Adrenal gland (tissue), 12 donors: ENCODE results near the gene LRRC1. TPM values are rescaled to one million over a fixed set of nuclear protein-coding genes. Genes with fewer than 3 reads are reported as not detected.

ENCODE experiments used
- DNase-seq, 7 donors: peaks; one replicate each; pipeline ENCODE4 v3.0.0-alpha.2; 2019 to 2020
- H3K27ac ChIP-seq, 5 donors: fragments of 200-600 bp; sonication (generic) in 4 of 5; 1 replicate in 3 of 5; 2 replicates in 2 of 5; pipeline versions ENCODE4 v1.5.1 to v1.8.0; 2016 to 2020; ENCODE audit warnings: mild to moderate bottlenecking in 1 of 5
- H3K27me3 ChIP-seq: fragments of 200-600 bp; 2 replicates; pipeline ENCODE4 v1.8.0; 2021
- H3K36me3 ChIP-seq, 2 donors: fragments of 200-600 bp; replicated peaks in 1 of 2; 1 replicate in 1 of 2; 2 replicates in 1 of 2; pipeline versions ENCODE4 v1.5.1 to v1.8.0; 2018 to 2022
- H3K4me1 ChIP-seq, 2 donors: fragments of 200-600 bp; replicated peaks in 1 of 2; 1 replicate in 1 of 2; 2 replicates in 1 of 2; pipeline versions ENCODE4 v1.5.1 to v1.8.0; 2018 to 2021
- H3K4me3 ChIP-seq, 4 donors: fragments of 200-600 bp; sonication (generic) in 3 of 4; one replicate each; pipeline ENCODE4 v1.5.1; 2016 to 2018
- H3K9me3 ChIP-seq, 3 donors: fragments of 200-600 bp; sonication (generic) in 1 of 3; replicated peaks in 1 of 3; 1 replicate in 2 of 3; 2 replicates in 1 of 3; pipeline versions ENCODE4 v1.5.1 to v1.8.0; 2016 to 2021
- POLR2A ChIP-seq, 2 donors: fragments of 450-650 bp; IDR thresholded peaks; one replicate each; pipeline ENCODE4 v1.6.1; 2017; ENCODE audit warnings: antibody characterized with exemption in 2 of 2, mild to moderate bottlenecking in 2 of 2, moderate library complexity in 1 of 2
- WGBS, 4 donors: extraction: QIAGEN DNeasy Blood & Tissue Kit in 2 of 4; methylation state at CpG; one replicate each; pipeline versions ENCODE4 v1.1.5 to v1.1.7; 2013 to 2017; 5-methylcytosine and 5-hydroxymethylcytosine counted together
- intact Hi-C, 2 donors: fragments of 100-400 bp; cut with DNase I; formaldehyde crosslinking; loops; one replicate each; pipeline versions ENCODE4 v1.14.1 to v1.15.0; 2022 to 2023
- polyA plus RNA-seq, 3 donors: library from polyadenylated mRNA; stranded (reverse); fragments of 200-250 nt in 2 of 3; fragments of 350-450 nt in 1 of 3; fragmentation: Illumina TruSeq in 1 of 3; extraction: RNeasy Lipid Tissue Mini Kit (QIAGEN cat#74804) in 1 of 3; gene quantifications; one replicate each; pipeline ENCODE4 v1.2.3, GENCODE V29; 2013 to 2014
- total RNA-seq, 9 donors: library from RNA; depleted of rRNA in 4 of 9; stranded (reverse); fragments of >200 nt in 4 of 9; fragments of 120-200 nt in 1 of 9; fragmentation: NEBNext Ultra II Directional in 1 of 9; extraction: Animal tissue kit (Norgen Biotek cat#: 25700) in 1 of 9; gene quantifications; one replicate each; pipeline versions ENCODE4 v1.1.0 to v1.2.4, GENCODE V29; 2013 to 2023
- TF ChIP-seq, protein P1 (sequence below), 6 experiments: fragments of 450-650 bp in 4 of 6; fragments of 200-600 bp in 2 of 6; sonication (generic) in 1 of 6; IDR thresholded peaks; 1 replicate in 5 of 6; 2 replicates in 1 of 6; pipeline versions ENCODE4 v1.5.1 to v1.8.0; 2016 to 2021; ENCODE audit warnings: antibody characterized with exemption in 6 of 6, mild to moderate bottlenecking in 2 of 6, moderate library complexity in 1 of 6
- donor health status: healthy with polysubstance abuse.
- donor health status: Bipolar disorder and iron deficiency.
- donor health status: DM: yes; HTN: yes; CAD: no.
- donor health status: DM: no; HTN: no; CAD: no.
- donor health status: DM: no; HTN: no; CAD: no.
- donor health status: DM: yes; HTN: yes; CAD: no.

The LRRC1 gene
- total and polyA plus RNA-seq, 12 donors = 2.1 to 7.8 (median 4.5) TPM

DNA sequence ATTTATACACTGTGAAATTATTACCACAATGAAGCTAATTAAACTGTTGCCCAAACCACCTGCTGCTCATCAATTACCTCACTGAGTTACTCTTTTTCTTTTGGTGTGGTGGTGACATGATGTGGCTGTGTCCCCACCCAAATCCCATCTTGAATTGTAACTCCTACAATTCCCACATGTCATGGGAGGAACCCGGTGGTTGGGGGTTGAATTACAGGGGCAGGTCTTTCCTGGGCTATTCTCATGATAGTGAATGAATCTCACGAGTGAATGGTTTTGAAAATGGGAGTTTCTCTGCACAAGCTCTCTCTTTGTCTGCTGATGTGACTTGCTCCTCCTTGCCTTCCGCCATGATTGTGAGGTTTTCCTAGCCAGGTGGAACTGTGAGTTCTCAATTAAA is 145.0 kb downstream of the LRRC1 start:
- TF ChIP-seq POLR2A (IDR thresholded peaks at IDR 0.05) = no peak
- Histone ChIP-seq H3K4me1 (no peaks in the 10 kb centered on the region), H3K9me3 (no peaks in the 10 kb centered on the region), H3K27ac (no peak overlapping the region), H3K4me3 (no peak overlapping the region), H3K36me3 (no peaks in the 10 kb centered on the region), H3K27me3 (no peaks in the 10 kb centered on the region)
- DNase-seq = no peak
- intact Hi-C loops = no loop called here
- 71 to 85% (median 79%) methylated on average over 3 of the region's 3 CpGs for WGBS, 4 donors

DNA sequence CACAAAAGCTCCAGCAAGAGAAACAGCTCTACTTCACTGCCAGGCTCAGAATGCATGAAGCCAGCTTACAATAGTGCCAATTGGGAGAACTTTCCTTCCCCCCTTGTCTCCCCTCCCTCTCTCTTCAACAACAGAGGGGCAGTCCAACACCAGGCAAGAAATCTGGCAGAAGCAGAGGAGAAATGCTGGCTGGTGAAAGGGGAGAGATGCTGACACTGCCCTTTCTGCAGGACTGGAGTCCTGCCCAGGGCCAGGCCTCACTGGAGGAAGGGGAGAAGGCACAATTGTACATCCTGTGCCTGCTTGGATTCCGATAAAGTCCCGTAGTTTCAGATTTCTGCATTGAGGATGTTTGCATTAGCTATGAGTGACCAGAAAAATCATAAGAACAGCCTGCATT is 148.6 kb downstream of the LRRC1 start:
- WGBS, 4 donors = 37 to 56% (median 46%) methylated on average over 2 of the region's 2 CpGs
- no peak for DNase-seq
- no peaks in the 10 kb centered on the region for H3K36me3 ChIP-seq
- no peak for TF ChIP-seq POLR2A (IDR thresholded peaks at IDR 0.05)
- TF ChIP-seq, protein P1, sequence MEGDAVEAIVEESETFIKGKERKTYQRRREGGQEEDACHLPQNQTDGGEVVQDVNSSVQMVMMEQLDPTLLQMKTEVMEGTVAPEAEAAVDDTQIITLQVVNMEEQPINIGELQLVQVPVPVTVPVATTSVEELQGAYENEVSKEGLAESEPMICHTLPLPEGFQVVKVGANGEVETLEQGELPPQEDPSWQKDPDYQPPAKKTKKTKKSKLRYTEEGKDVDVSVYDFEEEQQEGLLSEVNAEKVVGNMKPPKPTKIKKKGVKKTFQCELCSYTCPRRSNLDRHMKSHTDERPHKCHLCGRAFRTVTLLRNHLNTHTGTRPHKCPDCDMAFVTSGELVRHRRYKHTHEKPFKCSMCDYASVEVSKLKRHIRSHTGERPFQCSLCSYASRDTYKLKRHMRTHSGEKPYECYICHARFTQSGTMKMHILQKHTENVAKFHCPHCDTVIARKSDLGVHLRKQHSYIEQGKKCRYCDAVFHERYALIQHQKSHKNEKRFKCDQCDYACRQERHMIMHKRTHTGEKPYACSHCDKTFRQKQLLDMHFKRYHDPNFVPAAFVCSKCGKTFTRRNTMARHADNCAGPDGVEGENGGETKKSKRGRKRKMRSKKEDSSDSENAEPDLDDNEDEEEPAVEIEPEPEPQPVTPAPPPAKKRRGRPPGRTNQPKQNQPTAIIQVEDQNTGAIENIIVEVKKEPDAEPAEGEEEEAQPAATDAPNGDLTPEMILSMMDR (IDR thresholded peaks at IDR 0.05) = no peak
- H3K9me3 ChIP-seq = no peaks in the 10 kb centered on the region
- no peak overlapping the region for H3K27ac ChIP-seq
- H3K4me1 ChIP-seq = no peaks in the 10 kb centered on the region
- intact Hi-C loops = no loop called here
- no peaks in the 10 kb centered on the region for H3K27me3 ChIP-seq
- H3K4me3 ChIP-seq = no peak overlapping the region

DNA sequence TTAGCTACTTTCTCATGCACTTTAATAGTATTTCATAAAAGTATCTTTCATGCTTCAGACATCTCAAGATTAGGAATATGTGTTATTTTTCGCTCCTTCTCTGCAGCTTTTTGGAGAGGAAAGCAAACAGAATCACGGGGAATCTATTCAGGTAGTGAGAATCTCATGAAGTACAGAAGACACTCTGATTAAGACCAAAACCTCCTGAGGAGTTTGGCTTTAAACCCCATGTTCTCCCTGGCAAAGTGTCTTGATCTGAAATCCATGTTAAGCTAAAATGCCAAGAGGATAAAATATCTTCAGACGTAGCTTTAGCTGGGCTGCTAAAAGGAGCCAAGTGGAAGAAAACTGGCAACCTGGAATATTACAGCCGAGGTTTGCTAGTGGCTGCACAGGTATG is 149.3 kb downstream of the LRRC1 start:
- H3K9me3 ChIP-seq = no peaks in the 10 kb centered on the region
- no peaks in the 10 kb centered on the region for H3K27me3 ChIP-seq
- H3K4me1 ChIP-seq = no peaks in the 10 kb centered on the region
- no peak overlapping the region for H3K27ac ChIP-seq
- no peaks in the 10 kb centered on the region for H3K36me3 ChIP-seq
- no peak for DNase-seq
- 50 to 79% (median 66%) methylated on average over 4 of the region's 4 CpGs for WGBS, 4 donors
- no peak overlapping the region for H3K4me3 ChIP-seq
- no peak for TF ChIP-seq POLR2A (IDR thresholded peaks at IDR 0.05)
- TF ChIP-seq, protein P1 (IDR thresholded peaks at IDR 0.05) = no peak
- intact Hi-C loops = no loop called here

DNA sequence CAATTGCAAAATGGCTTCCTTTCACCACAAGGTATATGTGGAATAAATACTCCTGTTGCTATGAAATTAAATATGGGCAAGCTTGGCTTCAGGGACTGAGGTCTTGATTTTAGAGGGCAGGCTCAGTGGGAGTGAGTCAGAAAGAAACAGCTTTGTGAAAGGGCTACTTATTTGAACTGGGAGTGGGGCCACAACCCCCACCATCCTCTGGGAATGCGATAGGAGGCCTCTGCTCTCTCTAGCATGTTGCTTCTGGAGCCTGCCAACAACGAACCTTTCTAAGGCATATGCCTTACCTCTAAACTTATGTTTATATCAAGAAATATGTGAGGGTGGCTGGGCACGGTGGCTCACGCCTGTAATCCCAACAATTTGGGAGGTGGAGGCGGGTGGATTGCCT is 149.7 kb downstream of the LRRC1 start:
- Histone ChIP-seq H3K27me3 (no peaks in the 10 kb centered on the region), H3K36me3 (no peaks in the 10 kb centered on the region), H3K27ac (no peak overlapping the region), H3K4me3 (no peak overlapping the region), H3K4me1 (no peaks in the 10 kb centered on the region), H3K9me3 (no peaks in the 10 kb centered on the region)
- no peak for TF ChIP-seq POLR2A (IDR thresholded peaks at IDR 0.05)
- TF ChIP-seq, protein P1 (IDR thresholded peaks at IDR 0.05) = no peak
- DNase-seq = no peak
- intact Hi-C loops = no loop called here
- WGBS, 4 donors = 72 to 91% (median 86%) methylated on average over 5 of the region's 5 CpGs

DNA sequence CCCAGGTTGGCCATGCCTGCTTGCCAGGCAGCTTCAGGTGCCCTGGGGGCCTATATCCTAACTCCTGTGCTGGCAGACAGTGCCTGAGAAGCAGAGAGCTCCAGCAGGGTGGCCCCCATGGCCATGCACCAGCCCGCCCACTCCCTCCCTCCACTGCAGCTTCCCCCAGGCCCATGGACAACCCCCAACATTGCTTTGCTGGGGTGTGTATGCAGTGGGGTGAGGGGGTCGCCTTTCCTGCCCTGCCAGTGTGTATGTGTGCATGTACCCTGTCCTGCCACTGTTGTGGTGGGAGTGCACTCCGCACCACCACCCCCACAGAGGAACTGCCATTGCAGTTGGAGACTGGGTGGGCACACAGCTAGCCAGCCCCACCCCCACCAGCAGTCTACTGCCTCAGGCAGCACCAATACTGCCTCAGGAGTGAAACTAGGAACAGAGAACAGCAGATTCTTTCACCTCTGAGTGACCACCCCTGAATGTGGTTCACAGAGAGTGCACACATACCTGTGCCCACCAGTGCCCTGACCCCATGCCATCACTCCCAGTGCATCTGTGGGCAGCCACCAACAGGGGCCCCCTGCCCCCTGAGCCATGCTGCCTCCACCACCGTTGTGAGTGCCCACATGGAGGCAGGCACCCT is 151.1 kb downstream of the LRRC1 start:
- no peaks in the 10 kb centered on the region for H3K9me3 ChIP-seq
- no peak for DNase-seq
- no peak for TF ChIP-seq POLR2A (IDR thresholded peaks at IDR 0.05)
- TF ChIP-seq, protein P1 (IDR thresholded peaks at IDR 0.05) = no peak
- no peak overlapping the region for H3K27ac ChIP-seq
- intact Hi-C loops = no loop called here
- H3K4me3 ChIP-seq = no peak overlapping the region
- WGBS, 4 donors = 72 to 90% (median 89%) methylated on average over 2 to 4 of the region's 4 CpGs; no CpG with 5 or more reads in 1 of the 4 donors
- H3K27me3 ChIP-seq = no peaks in the 10 kb centered on the region
- H3K36me3 ChIP-seq = no peaks in the 10 kb centered on the region
- no peaks in the 10 kb centered on the region for H3K4me1 ChIP-seq
